KMS-11 (cell line): ENCODE measurements around the gene MYO1G.

ENCODE experiments used
- H2AFZ ChIP-seq: fragments of 200-600 bp; sonication (generic); 2 replicates; pipeline ENCODE4 v1.6.1; 2016; ENCODE audit warnings: antibody characterized with exemption, mixed run types, low read depth
- H3K27ac ChIP-seq: fragments of 200-600 bp; sonication (generic); 2 replicates; pipeline ENCODE4 v1.6.1; 2016; ENCODE audit warnings: mild to moderate bottlenecking, mixed run types
- H3K27me3 ChIP-seq: fragments of 200-600 bp; sonication (generic); 2 replicates; pipeline ENCODE4 v1.6.1; 2017; ENCODE audit warnings: mild to moderate bottlenecking, low read depth, mixed run types, moderate library complexity; ENCODE audit not compliant: insufficient read depth
- H3K36me3 ChIP-seq: fragments of 200-600 bp; sonication (generic); 2 replicates; pipeline ENCODE4 v1.6.1; 2017; ENCODE audit warnings: mild to moderate bottlenecking, mixed run types; ENCODE audit not compliant: insufficient read depth
- H3K4me1 ChIP-seq: fragments of 200-600 bp; sonication (generic); 2 replicates; pipeline ENCODE4 v1.6.1; 2016; ENCODE audit warnings: mild to moderate bottlenecking, low read depth, mixed run types; ENCODE audit not compliant: poor library complexity, severe bottlenecking
- H3K4me2 ChIP-seq: fragments of 200-600 bp; sonication (generic); 2 replicates; pipeline ENCODE4 v1.7.0; 2016; ENCODE audit warnings: mild to moderate bottlenecking, mixed run types
- H3K4me3 ChIP-seq: fragments of 200-600 bp; sonication (generic); IDR thresholded peaks from 2 replicates; pipeline ENCODE4 v1.6.1; 2017; ENCODE audit warnings: low read depth, low read length, mixed read lengths; ENCODE audit not compliant: insufficient read depth
- H3K79me2 ChIP-seq: fragments of 200-600 bp; sonication (generic); 2 replicates; pipeline ENCODE4 v1.6.1; 2016; ENCODE audit warnings: low read depth, mixed run types; ENCODE audit not compliant: insufficient read depth
- H3K9ac ChIP-seq: fragments of 200-600 bp; sonication (generic); 2 replicates; pipeline ENCODE4 v1.6.1; 2016; ENCODE audit warnings: mild to moderate bottlenecking, mixed run types
- H4K20me1 ChIP-seq: fragments of 200-600 bp; sonication (generic); 2 replicates; pipeline ENCODE4 v1.6.1; 2016; ENCODE audit warnings: mild to moderate bottlenecking, mixed run types; ENCODE audit not compliant: insufficient read depth
- CTCF ChIP-seq: fragments of 200-600 bp; sonication (generic); conservative IDR thresholded peaks from 2 replicates; pipeline ENCODE4 v1.6.1; 2017; ENCODE audit warnings: low read depth, mild to moderate bottlenecking, antibody characterized with exemption, low read length, moderate library complexity, mixed read lengths

Gene MYO1G

GRCh38 chr7:44960011-44960580 is 18.7 kb downstream of the MYO1G start:
- Histone ChIP-seq H3K27ac (no peak overlapping the region), H3K9ac (no peak overlapping the region; the same call in 1 of the 2 replicates), H3K27me3 (0 out of 2 replicates have a peak, but pooled peaks cover 4% of the 10 kb centered on the region), H3K4me3 (no peak overlapping the region), H3K36me3 (no peaks in the 10 kb centered on the region), H2AFZ (no peak overlapping the region), H4K20me1 (no peaks in the 10 kb centered on the region), H3K79me2 (no peaks in the 10 kb centered on the region), H3K4me1 (peaks cover 39% of the 10 kb centered on the region), H3K4me2 (peak overlapping the region; percentile 91)
- TF ChIP-seq CTCF: no peak

- no peak for TF ChIP-seq CTCF
- H3K79me2 ChIP-seq: no peaks in the 10 kb centered on the region
These were observed 19.3 kb downstream of the MYO1G start for GRCh38 chr7:44959433-44959951.

GRCh38 chr7:44958645-44959344 is 20.0 kb downstream of the MYO1G start:
- peak overlapping the region; percentile 39; the same call in 1 of the 2 replicates for H2AFZ ChIP-seq
- H3K4me3 ChIP-seq: no peak overlapping the region
- peak overlapping the region; percentile 91 for H3K4me2 ChIP-seq
- no peaks in the 10 kb centered on the region for H4K20me1 ChIP-seq
- peaks cover 52% of the 10 kb centered on the region for H3K4me1 ChIP-seq
- no peaks in the 10 kb centered on the region for H3K36me3 ChIP-seq
- 0 out of 2 replicates have a peak overlapping the region, but pooled peaks have one; percentile 9 for H3K9ac ChIP-seq
- peak overlapping the region; percentile 17; the same call in 1 of the 2 replicates for H3K27ac ChIP-seq
- 0 out of 2 replicates have a peak, but pooled peaks cover 4% of the 10 kb centered on the region for H3K27me3 ChIP-seq
- no peak for TF ChIP-seq CTCF
- H3K79me2 ChIP-seq: no peaks in the 10 kb centered on the region

More at GRCh38 chr7:44959433-44959951, 19.3 kb downstream of the MYO1G start:
- no peaks in the 10 kb centered on the region for H4K20me1 ChIP-seq
- H3K4me2 ChIP-seq: peak overlapping the region; percentile 91
- H3K9ac ChIP-seq: peak overlapping the region; percentile 9; the same call in 1 of the 2 replicates
- H3K36me3 ChIP-seq: no peaks in the 10 kb centered on the region
- no peak overlapping the region for H3K4me3 ChIP-seq
- 0 out of 2 replicates have a peak, but pooled peaks cover 4% of the 10 kb centered on the region for H3K27me3 ChIP-seq
- peaks cover 45% of the 10 kb centered on the region for H3K4me1 ChIP-seq
- peak overlapping the region; percentile 39; the same call in 1 of the 2 replicates for H2AFZ ChIP-seq
- peak overlapping the region; percentile 17; the same call in 1 of the 2 replicates for H3K27ac ChIP-seq

GRCh38 chr7:44956157-44956766 is 22.6 kb downstream of the MYO1G start:
- H3K79me2 ChIP-seq: no peaks in the 10 kb centered on the region
- no peaks in the 10 kb centered on the region for H4K20me1 ChIP-seq
- no peak overlapping the region for H3K9ac ChIP-seq
- H3K27me3 ChIP-seq: 0 out of 2 replicates have a peak, but pooled peaks cover 4% of the 10 kb centered on the region
- no peak overlapping the region for H3K27ac ChIP-seq
- no peak for TF ChIP-seq CTCF
- no peaks in the 10 kb centered on the region for H3K36me3 ChIP-seq
- H2AFZ ChIP-seq: no peak overlapping the region
- no peak overlapping the region for H3K4me2 ChIP-seq
- no peak overlapping the region for H3K4me3 ChIP-seq
- peaks cover 52% of the 10 kb centered on the region for H3K4me1 ChIP-seq
